CD14-positive monocyte (primary cell): Measurements from ENCODE around the gene HRH2. TPM values are rescaled to one million over a fixed set of nuclear protein-coding genes. Genes with fewer than 3 reads are reported as not detected.

Source experiments
- DNase-seq, 3 donors: peaks; one replicate each; pipeline ENCODE4 v3.0.0-alpha.2; 2011 to 2022
- H2AFZ ChIP-seq: 2 replicates; pipeline ENCODE4 v1.6.0; 2012; ENCODE audit warnings: mild to moderate bottlenecking, low read depth, low read length, inconsistent platforms; ENCODE audit not compliant: insufficient read depth, poor library complexity, severe bottlenecking
- H3K27ac ChIP-seq, 2 donors: 1 replicate in 1 of 2; 2 replicates in 1 of 2; pipeline ENCODE4 v1.5.1; 2012 to 2013; ENCODE audit warnings: low read length in 2 of 2, control low read depth in 1 of 2, inconsistent platforms in 1 of 2, low read depth in 1 of 2, mild to moderate bottlenecking in 1 of 2
- H3K27me3 ChIP-seq, 2 donors: one replicate each; pipeline versions ENCODE4 v1.6.0 to v1.6.1; 2011 to 2013; ENCODE audit warnings: low read length in 2 of 2; ENCODE audit not compliant: control insufficient read depth in 2 of 2, insufficient read depth in 2 of 2
- H3K36me3 ChIP-seq, 2 donors: replicated peaks in 1 of 2; 1 replicate in 1 of 2; 2 replicates in 1 of 2; pipeline versions ENCODE4 v1.5.1 to v1.6.1; 2012 to 2013; ENCODE audit warnings: low read length in 2 of 2, control low read depth in 1 of 2, inconsistent platforms in 1 of 2, mild to moderate bottlenecking in 1 of 2; ENCODE audit not compliant: insufficient read depth in 2 of 2, control insufficient read depth in 1 of 2
- H3K4me1 ChIP-seq, 2 donors: 1 replicate in 1 of 2; 2 replicates in 1 of 2; pipeline versions ENCODE4 v1.5.1 to v1.6.1; 2012 to 2013; ENCODE audit warnings: low read length in 2 of 2, control low read depth in 1 of 2, inconsistent platforms in 1 of 2, mild to moderate bottlenecking in 1 of 2, moderate library complexity in 1 of 2; ENCODE audit not compliant: insufficient read depth in 2 of 2, control insufficient read depth in 1 of 2
- H3K4me2 ChIP-seq: replicated peaks from 2 replicates; pipeline ENCODE3; 2012; ENCODE audit warnings: low read length, moderate library complexity, mild to moderate bottlenecking; ENCODE audit not compliant: poor library complexity, severe bottlenecking; ENCODE audit errors: extremely low read depth
- H3K4me3 ChIP-seq, 3 experiments: fragments of 200-600 bp in 1 of 3; sonication (generic) in 1 of 3; replicated peaks in 1 of 3; 1 replicate in 2 of 3; 2 replicates in 1 of 3; pipeline ENCODE4 v1.5.1; 2011 to 2013; ENCODE audit warnings: low read length in 3 of 3, mild to moderate bottlenecking in 3 of 3, control low read depth in 2 of 3, low read depth in 2 of 3, inconsistent platforms in 1 of 3, moderate library complexity in 1 of 3
- H3K79me2 ChIP-seq: 2 replicates; pipeline ENCODE4 v1.6.0; 2012; ENCODE audit warnings: mild to moderate bottlenecking, control low read depth, inconsistent platforms, low read length, moderate library complexity; ENCODE audit not compliant: insufficient read depth
- H3K9ac ChIP-seq: 2 replicates; pipeline ENCODE4 v1.6.0; 2017; ENCODE audit warnings: low read length, mild to moderate bottlenecking; ENCODE audit not compliant: insufficient read depth, poor library complexity, severe bottlenecking
- H3K9me3 ChIP-seq, 2 donors: replicated peaks in 1 of 2; 1 replicate in 1 of 2; 2 replicates in 1 of 2; pipeline versions ENCODE4 v1.5.1 to v1.6.1; 2012 to 2013; ENCODE audit warnings: low read length in 2 of 2, control low read depth in 1 of 2; ENCODE audit not compliant: control insufficient read depth in 1 of 2, insufficient read depth in 1 of 2
- H4K20me1 ChIP-seq: 2 replicates; pipeline ENCODE4 v1.6.0; 2012; ENCODE audit warnings: mild to moderate bottlenecking, low read length, control low read depth, moderate library complexity; ENCODE audit not compliant: insufficient read depth
- H3K27ac Mint-ChIP-seq, 7 donors: one replicate each; pipeline ENCODE4 v1.8.0; 2020; ENCODE audit warnings: mild to moderate bottlenecking in 7 of 7, mixed read lengths in 7 of 7, moderate library complexity in 6 of 7, inconsistent platforms in 2 of 7
- H3K27me3 Mint-ChIP-seq, 3 donors: one replicate each; pipeline ENCODE4 v1.8.0; 2021 to 2022; ENCODE audit warnings: low read depth in 3 of 3, mild to moderate bottlenecking in 3 of 3, mixed read lengths in 3 of 3, moderate library complexity in 3 of 3, inconsistent platforms in 1 of 3
- H3K36me3 Mint-ChIP-seq, 2 donors: one replicate each; pipeline ENCODE4 v1.8.0; 2020; ENCODE audit warnings: mixed read lengths in 2 of 2, inconsistent platforms in 1 of 2, mild to moderate bottlenecking in 1 of 2
- H3K4me1 Mint-ChIP-seq: one replicate; pipeline ENCODE4 v1.8.0; 2020; ENCODE audit warnings: mild to moderate bottlenecking, mixed read lengths
- H3K4me3 Mint-ChIP-seq, 2 donors: one replicate each; pipeline ENCODE4 v1.8.0; 2020; ENCODE audit warnings: mild to moderate bottlenecking in 2 of 2, mixed read lengths in 2 of 2, moderate library complexity in 1 of 2
- H3K9me3 Mint-ChIP-seq, 7 donors: one replicate each; pipeline ENCODE4 v1.8.0; 2020 to 2022; ENCODE audit warnings: mixed read lengths in 7 of 7, mild to moderate bottlenecking in 6 of 7, moderate library complexity in 6 of 7, inconsistent platforms in 2 of 7
- WGBS: methylation state at CpG from one replicate; pipeline ENCODE4 v1.1.5; 2013; ENCODE audit warnings: missing lambda C conversion rate; ENCODE audit not compliant: insufficient coverage; 5-methylcytosine and 5-hydroxymethylcytosine counted together
- intact Hi-C, 2 donors: fragments of 100-400 bp; cut with micrococcal nuclease; formaldehyde crosslinking; loops; one replicate each; pipeline versions ENCODE4 v1.15.0 to v1.15.1; 2023
- polyA plus RNA-seq, 3 donors: library from polyadenylated mRNA; depleted of rRNA in 1 of 3; unstranded in 2 of 3; stranded (reverse) in 1 of 3; fragments of 300-500 nt in 2 of 3; fragments of >200 nt in 1 of 3; fragmentation: Illumina TruSeq in 2 of 3; gene quantifications; 1 replicate in 2 of 3; 2 replicates in 1 of 3; pipeline ENCODE4 v1.2.3, GENCODE V29; 2012 to 2021
- TF ChIP-seq, protein P1 (sequence below): fragments of 200-600 bp; IDR thresholded peaks from one replicate; pipeline ENCODE4 v1.8.0; 2022; ENCODE audit warnings: antibody characterized with exemption, mild to moderate bottlenecking

HRH2 gene
- polyA plus RNA-seq, 3 donors = 10.6 to 71.7 (median 25.5) TPM

DNA sequence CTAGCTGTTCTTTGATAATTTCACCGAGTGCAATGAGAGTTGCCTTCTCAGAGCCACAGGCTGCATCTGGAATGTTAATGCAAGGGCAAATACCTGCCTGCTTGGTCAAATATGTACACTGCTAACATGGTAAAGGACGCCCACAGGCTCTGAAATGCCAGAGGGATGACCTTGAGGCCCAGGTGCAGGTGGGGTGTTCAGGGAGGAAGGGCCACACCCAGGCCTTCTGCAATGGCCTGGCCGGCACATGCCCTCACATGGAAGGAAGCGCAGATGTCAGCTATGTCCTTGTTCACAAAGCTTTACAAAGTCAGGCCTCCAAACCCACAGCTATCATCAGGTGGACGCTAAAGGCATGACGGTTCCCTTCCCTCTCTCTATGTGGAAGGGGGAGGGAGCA lies 48.6 kb downstream of the HRH2 start:
- Histone ChIP-seq H3K9ac (no peak overlapping the region), H3K4me1 (no peaks in the 10 kb centered on the region), H3K79me2 (peaks cover 47% of the 10 kb centered on the region), H4K20me1 (peaks cover 99% of the 10 kb centered on the region), H3K4me2 (no peak overlapping the region), H3K36me3 (peaks cover 70 to 88% of the 10 kb centered on the region in 2 donors), H3K4me3 (no peak overlapping the region), H3K27me3 (no peaks in the 10 kb centered on the region), H3K9me3 (no peaks in the 10 kb centered on the region), H3K27ac (peak overlapping the region in 1 of 2 donors; percentile 32), H2AFZ (no peak overlapping the region)
- peaks cover 28% of the 10 kb centered on the region for H3K4me1 Mint-ChIP-seq
- 100% methylated on average over 1 of the region's 6 CpGs for WGBS
- H3K9me3 Mint-ChIP-seq = peaks cover 0 to 3% (median 0%) of the 10 kb centered on the region in 7 donors
- H3K27ac Mint-ChIP-seq = peak overlapping the region in 2 of 7 donors; percentile 17 to 48
- no peaks in the 10 kb centered on the region for H3K27me3 Mint-ChIP-seq
- intact Hi-C loops = no loop called here
- no peak overlapping the region for H3K4me3 Mint-ChIP-seq
- DNase-seq = no peak
- H3K36me3 Mint-ChIP-seq = peaks cover 67 to 83% of the 10 kb centered on the region in 2 donors
- TF ChIP-seq, protein P1, sequence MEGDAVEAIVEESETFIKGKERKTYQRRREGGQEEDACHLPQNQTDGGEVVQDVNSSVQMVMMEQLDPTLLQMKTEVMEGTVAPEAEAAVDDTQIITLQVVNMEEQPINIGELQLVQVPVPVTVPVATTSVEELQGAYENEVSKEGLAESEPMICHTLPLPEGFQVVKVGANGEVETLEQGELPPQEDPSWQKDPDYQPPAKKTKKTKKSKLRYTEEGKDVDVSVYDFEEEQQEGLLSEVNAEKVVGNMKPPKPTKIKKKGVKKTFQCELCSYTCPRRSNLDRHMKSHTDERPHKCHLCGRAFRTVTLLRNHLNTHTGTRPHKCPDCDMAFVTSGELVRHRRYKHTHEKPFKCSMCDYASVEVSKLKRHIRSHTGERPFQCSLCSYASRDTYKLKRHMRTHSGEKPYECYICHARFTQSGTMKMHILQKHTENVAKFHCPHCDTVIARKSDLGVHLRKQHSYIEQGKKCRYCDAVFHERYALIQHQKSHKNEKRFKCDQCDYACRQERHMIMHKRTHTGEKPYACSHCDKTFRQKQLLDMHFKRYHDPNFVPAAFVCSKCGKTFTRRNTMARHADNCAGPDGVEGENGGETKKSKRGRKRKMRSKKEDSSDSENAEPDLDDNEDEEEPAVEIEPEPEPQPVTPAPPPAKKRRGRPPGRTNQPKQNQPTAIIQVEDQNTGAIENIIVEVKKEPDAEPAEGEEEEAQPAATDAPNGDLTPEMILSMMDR = no peak

DNA sequence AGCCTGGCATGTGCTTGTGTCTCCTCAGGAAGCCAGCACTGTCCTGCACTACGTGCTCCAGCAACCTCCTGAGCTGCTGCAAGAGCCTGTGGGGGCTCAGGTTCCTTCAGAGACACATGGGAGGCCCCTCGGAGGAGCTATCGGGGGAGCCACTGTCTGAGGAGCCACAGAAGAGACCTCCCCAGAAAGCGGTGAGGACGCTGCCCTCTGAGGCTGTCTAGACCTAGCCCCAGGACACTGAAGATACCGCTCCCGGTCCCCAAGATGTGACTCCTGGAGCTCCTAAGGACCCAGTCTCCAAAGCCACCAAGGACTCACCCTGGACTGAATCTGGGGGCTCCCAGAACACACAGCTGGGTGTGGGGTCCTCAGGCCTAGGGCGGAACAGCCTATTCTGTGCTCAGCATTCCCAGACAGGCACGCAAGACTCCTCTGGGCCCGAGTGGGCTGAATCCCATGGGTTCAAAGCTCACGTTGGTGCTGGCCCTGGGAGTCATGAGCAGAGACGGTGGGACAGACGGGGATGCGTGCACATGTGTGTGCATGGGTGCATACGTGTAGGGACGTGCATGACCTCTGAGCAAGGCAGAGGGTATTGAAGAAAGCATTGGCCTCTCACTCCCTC lies 50.0 kb downstream of the HRH2 start:
- Histone ChIP-seq H4K20me1 (peaks cover 96% of the 10 kb centered on the region), H3K9ac (no peak overlapping the region), H3K4me1 (no peaks in the 10 kb centered on the region), H3K27ac (no peak overlapping the region), H3K9me3 (no peaks in the 10 kb centered on the region), H2AFZ (no peak overlapping the region), H3K4me2 (no peak overlapping the region), H3K36me3 (peaks cover 65 to 78% of the 10 kb centered on the region in 2 donors), H3K4me3 (no peak overlapping the region), H3K79me2 (peaks cover 34% of the 10 kb centered on the region), H3K27me3 (no peaks in the 10 kb centered on the region)
- intact Hi-C loops = no loop called here
- Mint-ChIP-seq H3K4me1 (peaks cover 28% of the 10 kb centered on the region), H3K9me3 (peaks cover 0 to 3% (median 0%) of the 10 kb centered on the region in 7 donors), H3K27ac (no peak overlapping the region), H3K4me3 (no peak overlapping the region), H3K27me3 (no peaks in the 10 kb centered on the region), H3K36me3 (peaks cover 60 to 81% of the 10 kb centered on the region in 2 donors)
- WGBS = 98% methylated on average over 16 of the region's 16 CpGs
- TF ChIP-seq, protein P1 = no peak
- DNase-seq = no peak
